ENCODE data around the gene AGAP5.
"Not testable (repeated sequence)": the region's sequence is repeated elsewhere in the genome, so short reads cannot be mapped to it uniquely, and the experiment has no call there.

AGAP5 gene

GRCh38 chr10:73697675-73698159 is at the start of gene AGAP5:
Gene AGAP5 (minus strand): TSS chr10:73698109. CDS start chr10:73697755, 354 bp downstream.
- DNase-seq = not testable (repeated sequence)

GRCh38 chr10:73746721-73747120 is 48.8 kb upstream of the AGAP5 start:
- no peak for DNase-seq

GRCh38 chr10:73744664-73744975 is 46.7 kb upstream of the AGAP5 start:
- peak in 1 of 2 experiments; percentile 80 for DNase-seq

- DNase-seq = peak; percentile 94 to 95
These were observed 46.2 kb upstream of the AGAP5 start, which contains the start of gene SEC24C for GRCh38 chr10:73743905-73744663. Gene SEC24C (plus strand): TSS chr10:73744372. CDS start chr10:73746833, 2,461 bp downstream.

GRCh38 chr10:73743327-73743904 is 45.5 kb upstream of the AGAP5 start:
- DNase-seq = no peak

GRCh38 chr10:73742454-73742734 is 44.5 kb upstream of the AGAP5 start:
- DNase-seq = no peak

- not testable (repeated sequence) for DNase-seq
These were observed 42.8 kb upstream of the AGAP5 start for GRCh38 chr10:73740501-73741254.

- DNase-seq = no peak
These were observed 36.9 kb upstream of the AGAP5 start for GRCh38 chr10:73734796-73735305.

GRCh38 chr10:73734028-73734720 is 36.3 kb upstream of the AGAP5 start:
- DNase-seq = no peak

GRCh38 chr10:73732931-73733623 is 35.2 kb upstream of the AGAP5 start:
- no peak for DNase-seq

- no peak for DNase-seq
These were observed 34.5 kb upstream of the AGAP5 start for GRCh38 chr10:73732426-73732825.

- no peak for DNase-seq
These were observed 33.9 kb upstream of the AGAP5 start for GRCh38 chr10:73731588-73732375.

GRCh38 chr10:73730153-73730906 is 32.4 kb upstream of the AGAP5 start:
- DNase-seq = peak; percentile 98 to 100

- DNase-seq = not testable (repeated sequence)
These were observed 31.9 kb upstream of the AGAP5 start for GRCh38 chr10:73729781-73730152.

GRCh38 chr10:73723516-73723915 is 25.6 kb upstream of the AGAP5 start:
- no peak for DNase-seq

GRCh38 chr10:73720561-73720960 is 22.7 kb upstream of the AGAP5 start:
- not testable (repeated sequence) for DNase-seq

GRCh38 chr10:73717556-73717955 is 19.6 kb upstream of the AGAP5 start:
- no peak for DNase-seq

- no peak for DNase-seq
These were observed 18.3 kb upstream of the AGAP5 start for GRCh38 chr10:73716251-73716650.

GRCh38 chr10:73715179-73716156 is 17.6 kb upstream of the AGAP5 start:
- not testable (repeated sequence) for DNase-seq
